ENCODE measurements around the gene LAMA4.
"Not testable (repeated sequence)": the region's sequence is repeated elsewhere in the genome, so short reads cannot be mapped to it uniquely, and the experiment has no call there.

The LAMA4 gene

DNA sequence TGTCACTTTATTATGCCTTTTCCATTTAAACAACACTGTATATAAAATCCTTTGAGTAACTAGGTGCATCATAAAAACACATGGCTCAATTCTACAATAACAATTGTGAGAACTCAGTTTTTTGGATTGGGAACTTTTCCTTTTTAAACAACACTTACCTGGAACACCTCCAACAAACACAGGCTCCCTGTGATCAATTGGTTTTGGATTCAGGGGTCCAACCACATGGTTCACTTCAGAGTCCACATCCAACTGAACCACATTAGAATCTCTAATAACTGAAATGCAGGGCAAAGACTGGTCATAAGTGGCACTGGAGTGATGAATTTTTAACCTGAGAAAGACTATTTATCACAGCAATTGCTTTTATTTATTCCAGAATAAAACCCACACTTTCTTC is 140.4 kb downstream of the LAMA4 start:
- Histone ChIP-seq H3K4me3 (ENCODE audit: low read depth, low read length) (no peak overlapping the region), H3K36me3 (ENCODE audit: control insufficient read depth, insufficient read depth, low read length) (no peaks in the 10 kb centered on the region), H3K9me3 (ENCODE audit: control insufficient read depth, insufficient read depth, low read length) (no peaks in the 10 kb centered on the region), H3K27me3 (ENCODE audit: control insufficient read depth, insufficient read depth, low read length) (no peaks in the 10 kb centered on the region), H3K4me1 (ENCODE audit: control insufficient read depth, insufficient read depth, low read length) (no peaks in the 10 kb centered on the region), H3K9ac (ENCODE audit: low read depth, low read length) (no peak overlapping the region)

DNA sequence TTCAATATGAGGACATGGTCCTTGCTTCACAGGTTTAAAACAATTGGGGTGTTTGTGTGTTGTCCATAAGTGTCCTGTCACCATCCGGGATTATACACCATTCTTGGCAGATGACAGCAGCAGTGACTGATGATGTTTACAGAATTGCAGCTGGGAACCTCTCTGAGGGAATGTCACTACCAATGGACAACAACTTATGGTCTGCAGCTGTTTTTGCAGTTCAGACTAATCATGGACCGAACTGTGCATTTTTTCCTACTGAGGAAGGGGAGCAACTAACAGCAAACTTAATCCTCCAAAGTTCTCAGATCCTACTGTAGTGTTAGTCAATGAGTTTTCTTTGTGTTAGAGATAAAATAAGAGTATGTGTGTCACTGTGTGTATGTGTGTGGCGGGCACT is 140.9 kb downstream of the LAMA4 start:
- no peaks in the 10 kb centered on the region for H3K4me1 ChIP-seq (ENCODE audit: control insufficient read depth, insufficient read depth, low read length)

DNA sequence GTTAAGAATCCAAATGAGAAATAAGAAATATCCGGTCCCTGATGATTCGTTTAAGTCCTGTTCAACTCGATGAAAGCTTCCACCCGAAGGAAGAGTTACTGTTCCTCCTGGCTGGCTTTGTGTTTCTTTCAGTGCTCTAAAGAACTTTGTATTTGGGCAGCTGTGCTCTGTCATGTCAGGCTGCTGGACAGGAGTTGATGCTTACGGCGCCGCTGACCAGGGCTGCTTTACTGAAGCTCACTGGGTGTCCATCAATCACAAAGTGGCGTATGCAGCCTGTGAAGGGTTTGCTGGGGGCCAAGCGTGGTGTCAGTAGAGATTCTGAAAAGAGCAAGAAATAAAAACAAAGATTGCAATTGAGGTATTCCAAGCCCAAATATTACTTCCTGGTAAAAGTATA is 145.1 kb downstream of the LAMA4 start:
- Histone ChIP-seq H3K36me3 (ENCODE audit: control insufficient read depth, insufficient read depth, low read length) (no peaks in the 10 kb centered on the region), H3K27me3 (ENCODE audit: control insufficient read depth, insufficient read depth, low read length) (no peaks in the 10 kb centered on the region), H3K4me3 (ENCODE audit: low read depth, low read length) (no peak overlapping the region), H3K4me1 (ENCODE audit: control insufficient read depth, insufficient read depth, low read length) (no peaks in the 10 kb centered on the region), H3K9ac (ENCODE audit: low read depth, low read length) (no peak overlapping the region), H3K9me3 (ENCODE audit: control insufficient read depth, insufficient read depth, low read length) (no peaks in the 10 kb centered on the region)

More for the DNA sequence above, 140.9 kb downstream of the LAMA4 start:
- no peaks in the 10 kb centered on the region for H3K27me3 ChIP-seq (ENCODE audit: control insufficient read depth, insufficient read depth, low read length)
- no peaks in the 10 kb centered on the region for H3K36me3 ChIP-seq (ENCODE audit: control insufficient read depth, insufficient read depth, low read length)
- no peaks in the 10 kb centered on the region for H3K9me3 ChIP-seq (ENCODE audit: control insufficient read depth, insufficient read depth, low read length)
- H3K9ac ChIP-seq (ENCODE audit: low read depth, low read length): no peak overlapping the region
- no peak overlapping the region for H3K4me3 ChIP-seq (ENCODE audit: low read depth, low read length)

DNA sequence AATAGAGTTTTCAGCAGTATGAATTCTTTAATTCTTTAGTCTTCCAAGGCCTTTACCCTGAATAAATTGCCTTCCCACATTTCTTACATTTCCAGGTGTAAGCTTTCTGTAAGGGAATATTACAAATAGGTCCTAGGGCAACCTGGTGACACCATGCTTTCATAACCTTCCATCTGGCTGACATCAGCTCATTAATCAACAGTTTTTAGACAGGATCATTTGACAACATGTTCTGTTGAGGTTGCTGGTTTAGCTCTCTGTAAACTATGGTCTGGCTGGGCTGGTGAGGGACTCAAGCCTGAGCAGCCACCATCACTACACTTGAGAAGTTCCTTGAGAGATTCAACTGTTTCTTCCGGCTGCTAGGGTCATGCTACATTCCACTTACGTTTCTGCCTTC is 147.8 kb downstream of the LAMA4 start:
- no peaks in the 10 kb centered on the region for H3K4me1 ChIP-seq (ENCODE audit: control insufficient read depth, insufficient read depth, low read length)
- H3K36me3 ChIP-seq (ENCODE audit: control insufficient read depth, insufficient read depth, low read length): no peaks in the 10 kb centered on the region
- H3K4me3 ChIP-seq (ENCODE audit: low read depth, low read length): no peak overlapping the region
- H3K27me3 ChIP-seq (ENCODE audit: control insufficient read depth, insufficient read depth, low read length): no peaks in the 10 kb centered on the region
- H3K9me3 ChIP-seq (ENCODE audit: control insufficient read depth, insufficient read depth, low read length): no peaks in the 10 kb centered on the region
- no peak overlapping the region for H3K9ac ChIP-seq (ENCODE audit: low read depth, low read length)

DNA sequence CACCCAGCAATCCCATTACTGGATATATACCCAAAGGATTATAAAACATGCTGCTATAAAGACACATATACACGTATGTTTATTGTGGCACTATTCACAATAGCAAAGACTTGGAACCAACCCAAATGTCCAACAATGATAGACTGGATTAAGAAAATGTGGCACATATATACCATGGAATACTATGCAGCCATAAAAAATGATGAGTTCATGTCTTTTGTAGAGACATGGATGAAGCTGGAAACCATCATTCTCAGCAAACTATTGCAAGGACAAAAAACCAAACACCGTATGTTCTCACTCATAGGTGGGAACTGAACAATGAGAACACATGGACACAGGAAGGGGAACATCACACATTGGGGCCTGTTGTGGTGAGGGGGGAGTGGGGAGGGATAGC is 148.3 kb downstream of the LAMA4 start:
- H3K27me3 ChIP-seq (ENCODE audit: control insufficient read depth, insufficient read depth, low read length); H3K9ac ChIP-seq (ENCODE audit: low read depth, low read length); H3K36me3 ChIP-seq (ENCODE audit: control insufficient read depth, insufficient read depth, low read length); H3K4me1 ChIP-seq (ENCODE audit: control insufficient read depth, insufficient read depth, low read length); H3K9me3 ChIP-seq (ENCODE audit: control insufficient read depth, insufficient read depth, low read length); H3K4me3 ChIP-seq (ENCODE audit: low read depth, low read length): not testable (repeated sequence)

DNA sequence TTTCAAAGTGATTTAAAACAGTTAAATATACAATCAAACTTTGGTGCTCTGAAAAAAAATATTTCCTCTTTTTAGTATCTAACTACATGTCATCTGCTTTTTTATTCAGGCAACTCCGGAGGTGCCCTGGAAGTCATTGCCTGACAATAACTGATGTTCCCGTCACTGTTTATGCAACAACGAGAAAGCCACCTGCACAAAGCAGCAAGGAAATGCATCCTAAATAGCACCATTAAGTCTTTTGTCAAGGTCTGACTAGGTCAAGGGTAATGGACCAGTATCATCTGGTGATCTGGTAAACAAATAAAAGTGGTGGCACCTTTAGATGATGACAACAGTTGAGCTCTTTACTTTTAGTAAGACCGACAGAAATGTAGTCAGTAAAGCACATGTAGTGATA is 153.8 kb downstream of the LAMA4 start:
- H3K4me1 ChIP-seq (ENCODE audit: control insufficient read depth, insufficient read depth, low read length): peaks cover 18% of the 10 kb centered on the region
- H3K27me3 ChIP-seq (ENCODE audit: control insufficient read depth, insufficient read depth, low read length): no peaks in the 10 kb centered on the region
- no peaks in the 10 kb centered on the region for H3K36me3 ChIP-seq (ENCODE audit: control insufficient read depth, insufficient read depth, low read length)
- H3K9me3 ChIP-seq (ENCODE audit: control insufficient read depth, insufficient read depth, low read length): no peaks in the 10 kb centered on the region
- no peak overlapping the region for H3K4me3 ChIP-seq (ENCODE audit: low read depth, low read length)
- no peak overlapping the region for H3K9ac ChIP-seq (ENCODE audit: low read depth, low read length)

DNA sequence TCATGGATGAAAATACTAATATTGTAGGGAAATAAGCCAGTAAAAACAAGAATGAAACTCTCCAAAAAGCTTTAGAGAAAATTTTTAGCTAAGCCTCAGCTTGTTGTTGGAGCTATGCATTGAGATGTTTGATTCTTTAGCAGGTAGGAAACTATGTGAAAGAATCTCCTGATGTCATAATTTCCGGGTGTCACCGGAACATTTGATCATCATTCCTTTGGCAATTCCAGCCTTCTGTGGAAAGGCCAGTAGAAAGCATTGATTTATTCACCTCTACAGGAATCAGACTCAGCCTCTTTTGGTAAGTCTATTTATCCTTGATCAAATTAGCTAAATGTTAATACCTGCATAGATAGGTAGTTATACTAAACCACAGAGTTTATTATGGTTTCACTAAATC is 157.5 kb downstream of the LAMA4 start:
- Histone ChIP-seq H3K4me1 (ENCODE audit: control insufficient read depth, insufficient read depth, low read length) (peaks cover 18% of the 10 kb centered on the region), H3K27me3 (ENCODE audit: control insufficient read depth, insufficient read depth, low read length) (no peaks in the 10 kb centered on the region)

DNA sequence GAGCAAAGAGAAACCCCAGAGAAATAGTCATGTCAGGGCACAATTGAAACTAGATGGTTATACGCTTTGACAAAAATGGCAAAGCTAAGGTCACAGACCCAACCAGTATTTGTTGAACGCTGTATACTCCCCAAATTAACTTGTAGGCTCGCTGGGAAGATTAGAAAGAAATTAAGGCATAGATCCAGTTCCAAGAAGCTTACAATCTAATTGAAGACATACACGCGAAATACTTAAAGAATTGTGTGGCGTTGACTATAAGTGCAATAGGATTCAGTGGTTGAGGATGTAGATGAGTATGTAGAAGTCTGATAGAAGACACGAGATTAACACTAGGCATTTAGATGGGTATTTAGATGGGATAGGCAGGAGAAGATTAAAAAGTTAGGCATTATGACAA is 166.5 kb downstream of the LAMA4 start:
- H3K9ac ChIP-seq (ENCODE audit: low read depth, low read length): no peak overlapping the region
- peaks cover 6% of the 10 kb centered on the region for H3K27me3 ChIP-seq (ENCODE audit: control insufficient read depth, insufficient read depth, low read length)
- H3K4me1 ChIP-seq (ENCODE audit: control insufficient read depth, insufficient read depth, low read length): no peaks in the 10 kb centered on the region
- H3K36me3 ChIP-seq (ENCODE audit: control insufficient read depth, insufficient read depth, low read length): no peaks in the 10 kb centered on the region
- peak overlapping the region; percentile 80 for H3K4me3 ChIP-seq (ENCODE audit: low read depth, low read length)
- H3K9me3 ChIP-seq (ENCODE audit: control insufficient read depth, insufficient read depth, low read length): no peaks in the 10 kb centered on the region

More for the DNA sequence above, 157.5 kb downstream of the LAMA4 start:
- Histone ChIP-seq H3K9ac (ENCODE audit: low read depth, low read length) (no peak overlapping the region), H3K4me3 (ENCODE audit: low read depth, low read length) (no peak overlapping the region), H3K36me3 (ENCODE audit: control insufficient read depth, insufficient read depth, low read length) (no peaks in the 10 kb centered on the region), H3K9me3 (ENCODE audit: control insufficient read depth, insufficient read depth, low read length) (no peaks in the 10 kb centered on the region)

DNA sequence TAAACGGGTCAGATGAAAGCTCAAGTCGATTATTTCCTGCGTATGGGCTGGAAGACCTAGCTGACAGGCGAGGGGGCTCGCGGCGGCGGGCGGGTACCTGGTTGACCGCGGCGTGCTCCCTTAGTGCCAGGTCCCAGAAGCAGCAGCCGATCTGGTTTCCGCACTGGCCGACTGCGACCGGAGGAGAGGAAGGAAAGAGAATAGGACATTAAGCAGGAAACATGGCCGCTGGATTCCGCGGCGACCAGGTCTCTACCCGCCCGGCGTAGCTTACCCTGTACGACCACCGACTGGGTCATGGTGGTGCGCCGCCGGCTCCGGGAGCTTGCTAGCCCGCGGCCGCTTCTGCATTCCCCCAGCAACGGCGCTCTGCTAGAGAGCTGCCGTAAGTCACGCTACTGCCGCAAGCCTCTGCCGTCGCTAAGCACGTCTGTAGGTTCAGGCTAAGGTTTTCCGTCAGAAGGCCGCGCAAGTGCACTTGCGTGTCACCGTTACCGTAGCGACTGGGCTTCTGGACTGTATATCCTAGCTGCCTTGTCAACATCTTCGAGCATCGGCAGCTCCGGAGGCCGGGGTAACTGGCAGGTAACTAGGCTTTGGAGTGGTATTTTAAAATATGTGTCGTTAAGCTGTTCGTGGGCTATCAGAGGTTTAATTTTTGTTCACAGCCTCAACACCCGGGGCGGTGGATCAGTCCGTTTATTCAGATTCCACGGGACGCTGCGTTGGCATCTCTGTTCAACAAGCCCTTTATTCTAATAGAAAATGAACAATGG is 167.0 kb downstream of the LAMA4 start, which contains the start of the genes FAM229B and TUBE1:
FAM229B (plus strand) TSS at position 456 of the 776 bp plus-strand sequence. CDS start 11,693 bp downstream, outside the sequence.
TUBE1 (minus strand) TSS at position 347 of the 776 bp plus-strand sequence; CDS start at position 299, 48 bp downstream.
- H3K9me3 ChIP-seq (ENCODE audit: control insufficient read depth, insufficient read depth, low read length): no peaks in the 10 kb centered on the region
- H3K4me1 ChIP-seq (ENCODE audit: control insufficient read depth, insufficient read depth, low read length): no peaks in the 10 kb centered on the region
- H3K4me3 ChIP-seq (ENCODE audit: low read depth, low read length): peak within 1 kb of the TSS; percentile 80
- H3K27me3 ChIP-seq (ENCODE audit: control insufficient read depth, insufficient read depth, low read length): peaks cover 6% of the 10 kb centered on the region
- no peaks in the 10 kb centered on the region for H3K36me3 ChIP-seq (ENCODE audit: control insufficient read depth, insufficient read depth, low read length)
- H3K9ac ChIP-seq (ENCODE audit: low read depth, low read length): peak within 1 kb of the TSS; percentile 61

DNA sequence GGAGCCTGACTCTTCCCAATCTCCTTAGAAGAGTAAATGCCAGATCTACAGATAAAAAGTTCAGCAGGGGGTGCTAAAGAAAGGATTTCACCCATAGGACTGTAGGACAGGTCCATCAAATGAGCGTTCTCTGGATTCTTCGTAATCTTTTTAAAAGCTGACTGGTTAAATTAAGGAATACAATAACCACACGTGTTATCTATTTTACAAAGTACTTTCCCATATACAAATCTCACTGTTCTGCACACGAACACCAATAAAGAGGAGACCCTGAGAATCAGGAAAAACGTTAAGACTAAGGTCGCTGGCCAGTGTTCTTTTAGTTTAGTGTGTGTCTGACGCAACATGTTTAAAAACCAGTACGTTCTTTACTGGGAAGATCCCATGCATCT is 167.6 kb downstream of the LAMA4 start:
- Histone ChIP-seq H3K4me1 (ENCODE audit: control insufficient read depth, insufficient read depth, low read length) (no peaks in the 10 kb centered on the region), H3K9ac (ENCODE audit: low read depth, low read length) (no peak overlapping the region), H3K27me3 (ENCODE audit: control insufficient read depth, insufficient read depth, low read length) (peaks cover 6% of the 10 kb centered on the region), H3K36me3 (ENCODE audit: control insufficient read depth, insufficient read depth, low read length) (no peaks in the 10 kb centered on the region), H3K4me3 (ENCODE audit: low read depth, low read length) (peak overlapping the region; percentile 80), H3K9me3 (ENCODE audit: control insufficient read depth, insufficient read depth, low read length) (no peaks in the 10 kb centered on the region)

DNA sequence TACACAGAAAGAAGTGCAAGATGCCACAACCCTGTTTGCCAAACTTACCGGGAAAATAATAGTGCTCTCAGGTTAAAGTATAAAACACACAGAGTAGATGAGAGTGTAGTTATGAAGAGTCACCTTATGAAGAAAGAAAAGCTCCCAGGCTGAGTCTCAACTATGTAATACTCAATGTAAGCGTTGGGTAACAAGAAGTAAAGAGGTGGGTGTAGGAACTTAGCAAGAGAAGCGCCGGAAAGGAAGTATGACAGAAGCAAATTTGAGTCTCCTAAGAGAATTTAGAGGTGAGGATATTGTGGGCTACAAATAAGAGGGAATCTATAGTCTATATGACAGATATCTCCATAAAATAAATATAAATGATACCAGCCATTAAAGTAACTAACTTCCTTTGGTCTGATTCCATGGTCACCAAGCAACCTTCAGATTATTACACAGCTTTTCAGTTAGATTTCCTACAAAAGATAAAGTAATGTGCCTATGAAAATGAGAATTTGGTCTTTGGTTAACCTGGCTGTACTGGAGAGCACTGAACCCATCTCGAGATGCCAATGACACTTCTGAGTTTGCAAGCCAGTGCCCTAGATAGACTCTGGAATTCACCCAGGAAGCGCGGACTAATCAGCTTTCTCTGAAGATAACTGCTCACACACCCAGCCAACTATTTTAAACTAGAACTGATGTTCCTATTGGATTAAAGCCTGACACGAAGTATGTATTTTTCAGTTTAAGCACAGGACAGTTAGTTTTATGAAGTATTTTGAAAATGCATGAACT is 168.9 kb downstream of the LAMA4 start:
- H3K4me1 ChIP-seq (ENCODE audit: control insufficient read depth, insufficient read depth, low read length): no peaks in the 10 kb centered on the region
- no peak overlapping the region for H3K4me3 ChIP-seq (ENCODE audit: low read depth, low read length)
- H3K9ac ChIP-seq (ENCODE audit: low read depth, low read length): no peak overlapping the region
- H3K27me3 ChIP-seq (ENCODE audit: control insufficient read depth, insufficient read depth, low read length): peaks cover 6% of the 10 kb centered on the region
- H3K9me3 ChIP-seq (ENCODE audit: control insufficient read depth, insufficient read depth, low read length): no peaks in the 10 kb centered on the region
- H3K36me3 ChIP-seq (ENCODE audit: control insufficient read depth, insufficient read depth, low read length): no peaks in the 10 kb centered on the region

DNA sequence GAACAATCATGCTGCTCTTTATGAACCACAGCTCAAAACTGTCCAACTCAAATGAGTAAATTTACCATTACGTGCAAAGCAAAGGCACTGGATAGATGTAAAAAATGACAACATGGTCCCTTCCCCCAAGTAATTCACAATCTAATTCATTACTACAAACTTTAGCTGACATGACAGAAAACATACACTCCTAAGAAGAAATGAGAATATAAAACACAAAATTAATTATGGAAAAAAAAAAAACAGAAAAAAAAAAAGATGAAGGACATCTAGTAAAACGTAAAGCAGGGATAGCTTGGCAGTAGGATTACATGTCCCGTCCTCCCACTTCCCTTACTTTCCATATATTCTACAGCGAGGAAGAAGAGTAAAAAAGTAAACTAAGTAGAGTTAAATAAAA is 172.8 kb downstream of the LAMA4 start:
- Histone ChIP-seq H3K36me3 (ENCODE audit: control insufficient read depth, insufficient read depth, low read length) (no peaks in the 10 kb centered on the region), H3K9ac (ENCODE audit: low read depth, low read length) (no peak overlapping the region), H3K27me3 (ENCODE audit: control insufficient read depth, insufficient read depth, low read length) (no peaks in the 10 kb centered on the region), H3K9me3 (ENCODE audit: control insufficient read depth, insufficient read depth, low read length) (no peaks in the 10 kb centered on the region), H3K4me3 (ENCODE audit: low read depth, low read length) (no peak overlapping the region), H3K4me1 (ENCODE audit: control insufficient read depth, insufficient read depth, low read length) (no peaks in the 10 kb centered on the region)
